ENCODE data around the gene SESN1.

Gene SESN1

DNA sequence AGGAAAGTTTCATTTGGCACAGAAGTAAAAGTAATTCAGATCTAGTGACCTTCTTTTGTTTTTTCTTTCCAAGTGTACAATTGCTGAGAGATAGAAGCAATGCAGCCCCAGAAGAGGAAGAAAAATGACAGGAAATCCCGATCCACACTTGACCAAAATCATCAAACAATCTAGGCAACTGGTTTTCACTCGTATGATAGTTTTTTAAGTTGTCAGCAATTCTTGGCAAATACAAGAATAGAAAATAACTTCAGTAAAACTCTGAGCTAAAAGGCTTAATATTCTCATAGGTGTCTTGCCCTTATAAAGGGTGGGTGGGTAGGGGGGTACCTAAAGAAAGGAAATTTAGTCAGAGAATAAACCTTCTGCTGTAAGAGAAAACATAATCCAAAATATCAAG is 36.0 kb downstream of the SESN1 start:
- DNase-seq, result no peak

DNA sequence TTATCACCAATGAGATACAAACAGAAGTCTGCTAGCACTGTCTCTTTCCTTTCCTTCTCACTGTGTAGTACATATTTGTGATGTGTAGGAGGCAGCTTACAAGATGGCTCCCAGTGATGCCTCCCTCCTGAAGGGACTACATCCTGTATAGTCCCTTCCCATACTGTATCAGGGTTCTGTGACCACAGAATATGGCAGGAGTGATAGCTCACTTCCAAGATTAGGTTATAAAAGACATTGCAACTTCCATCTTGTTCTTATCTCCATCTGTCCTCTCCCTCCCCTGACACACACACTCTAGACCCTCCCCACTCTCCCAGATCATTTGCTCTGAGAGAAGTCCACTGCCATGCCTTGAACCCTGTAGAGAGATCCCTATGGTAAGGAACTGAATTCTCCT is 38.0 kb downstream of the SESN1 start:
- no peak for DNase-seq

DNA sequence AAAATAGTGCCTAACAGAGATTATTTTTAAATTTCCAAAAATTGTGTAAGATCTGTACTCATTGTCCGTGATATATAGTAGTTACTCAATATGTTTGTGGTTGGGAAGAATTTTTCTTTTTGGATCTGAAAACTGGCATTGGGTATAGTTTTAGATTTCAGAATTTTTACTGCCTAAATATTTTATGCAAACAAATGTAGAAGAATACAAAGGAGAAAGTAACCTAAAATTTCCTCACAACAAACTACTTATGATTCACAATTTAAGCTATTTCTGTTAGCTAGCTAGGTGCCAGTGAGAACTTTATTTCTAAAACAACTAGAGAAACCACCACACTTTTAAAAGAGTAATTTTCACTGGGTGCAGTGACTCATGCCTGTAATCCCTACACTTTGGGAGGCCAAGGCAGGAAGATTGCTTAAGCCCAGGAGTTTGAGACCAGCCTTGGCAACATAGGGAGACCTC is 38.8 kb downstream of the SESN1 start:
- no peak for DNase-seq

DNA sequence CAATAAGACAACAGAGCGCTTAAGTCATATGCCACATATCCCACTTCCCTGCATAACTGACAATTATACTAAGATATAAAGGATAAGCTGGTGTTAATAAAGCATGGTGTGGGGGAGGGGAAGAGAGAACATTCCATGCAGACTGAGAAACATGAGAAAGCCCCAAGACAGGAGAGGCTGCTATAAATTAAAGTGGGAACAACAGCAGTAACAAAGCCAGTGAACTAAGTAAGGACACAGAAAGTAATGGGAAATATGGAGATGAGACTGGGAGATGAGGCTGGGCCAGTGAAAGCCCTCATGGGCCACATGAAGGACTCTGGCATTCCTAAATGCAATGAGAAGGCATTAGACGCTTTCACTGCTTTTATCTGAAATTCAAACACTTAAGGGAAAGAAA is 41.3 kb downstream of the SESN1 start:
- no peak for DNase-seq

DNA sequence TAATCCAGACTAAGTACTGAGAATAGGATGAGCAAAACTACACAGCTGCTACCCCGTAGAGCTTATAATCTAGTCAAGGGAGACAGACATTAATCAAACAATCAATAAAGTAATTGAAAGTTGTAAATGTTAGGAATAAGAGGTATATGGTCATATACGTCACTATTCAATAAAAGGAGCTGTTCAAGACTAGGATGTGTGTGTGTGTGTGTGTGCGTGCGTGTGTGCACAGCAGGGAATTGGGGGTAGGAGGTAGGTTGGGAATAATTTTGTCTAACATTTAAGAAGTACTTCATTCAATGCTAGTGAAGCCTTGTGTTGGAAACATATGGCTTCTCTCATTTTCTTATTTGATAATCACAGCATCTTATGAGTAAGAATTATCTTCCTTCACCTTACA is 41.8 kb downstream of the SESN1 start:
- no peak for DNase-seq

DNA sequence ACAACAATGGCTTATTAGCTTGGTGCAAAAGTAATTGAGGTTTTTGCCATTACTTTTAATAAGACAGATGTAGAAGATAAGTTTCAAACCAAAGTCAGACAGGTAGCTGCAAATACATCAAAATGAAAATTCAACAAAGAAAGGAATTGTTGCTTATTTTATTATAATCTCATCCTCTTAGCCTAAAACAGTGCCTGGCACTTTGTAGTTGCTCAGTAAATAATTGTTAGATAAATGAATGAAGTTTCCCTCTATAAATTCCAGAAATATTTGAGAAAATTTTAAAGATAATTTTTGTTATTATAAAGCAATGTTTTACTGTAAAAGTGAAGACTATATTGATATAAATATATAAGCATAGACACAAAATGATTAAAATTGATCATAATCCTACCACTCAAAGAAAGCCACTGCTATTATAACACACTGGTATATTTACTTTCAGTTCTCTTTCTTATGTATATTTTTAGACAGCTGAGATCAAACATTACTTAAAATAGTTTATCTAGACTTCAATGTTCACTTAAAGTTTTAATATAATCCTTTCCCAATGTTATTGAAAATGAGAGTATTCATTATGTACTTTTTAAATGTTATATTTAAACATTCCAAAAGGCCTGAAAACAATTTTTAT is 42.5 kb downstream of the SESN1 start:
- no peak for DNase-seq

DNA sequence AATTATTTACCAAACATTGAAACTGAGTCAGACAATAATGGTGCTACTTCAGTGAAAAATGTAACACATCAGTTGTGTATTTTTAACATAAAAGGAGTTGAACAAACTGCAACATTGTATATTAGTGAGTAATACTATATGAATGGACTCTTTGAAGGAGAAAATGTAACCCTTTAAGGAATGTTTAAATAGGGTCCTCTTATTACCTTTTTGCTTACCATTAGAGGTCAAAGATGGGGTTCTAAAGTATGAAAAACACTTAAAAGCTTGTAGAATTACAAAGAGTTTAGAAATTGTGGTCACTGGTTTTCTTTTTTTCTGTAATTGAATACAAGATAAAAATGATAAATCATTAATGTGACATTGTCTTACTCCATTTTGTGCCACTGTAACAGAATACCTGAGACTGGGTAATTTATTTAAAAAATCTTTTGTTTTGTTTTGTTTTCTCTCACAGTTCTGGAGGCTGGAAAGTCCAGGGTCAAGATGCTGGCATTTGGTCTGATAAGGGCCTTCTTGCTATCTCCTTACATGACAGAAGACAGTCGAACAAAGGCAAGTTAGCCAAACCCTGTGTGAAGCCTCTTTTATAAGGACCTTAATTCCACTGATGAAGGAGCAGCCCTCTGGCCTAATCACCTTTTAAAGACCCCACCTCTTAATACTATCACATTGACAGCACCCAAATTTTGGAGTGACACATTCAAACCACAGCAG is 43.2 kb downstream of the SESN1 start:
- DNase-seq, result no peak

DNA sequence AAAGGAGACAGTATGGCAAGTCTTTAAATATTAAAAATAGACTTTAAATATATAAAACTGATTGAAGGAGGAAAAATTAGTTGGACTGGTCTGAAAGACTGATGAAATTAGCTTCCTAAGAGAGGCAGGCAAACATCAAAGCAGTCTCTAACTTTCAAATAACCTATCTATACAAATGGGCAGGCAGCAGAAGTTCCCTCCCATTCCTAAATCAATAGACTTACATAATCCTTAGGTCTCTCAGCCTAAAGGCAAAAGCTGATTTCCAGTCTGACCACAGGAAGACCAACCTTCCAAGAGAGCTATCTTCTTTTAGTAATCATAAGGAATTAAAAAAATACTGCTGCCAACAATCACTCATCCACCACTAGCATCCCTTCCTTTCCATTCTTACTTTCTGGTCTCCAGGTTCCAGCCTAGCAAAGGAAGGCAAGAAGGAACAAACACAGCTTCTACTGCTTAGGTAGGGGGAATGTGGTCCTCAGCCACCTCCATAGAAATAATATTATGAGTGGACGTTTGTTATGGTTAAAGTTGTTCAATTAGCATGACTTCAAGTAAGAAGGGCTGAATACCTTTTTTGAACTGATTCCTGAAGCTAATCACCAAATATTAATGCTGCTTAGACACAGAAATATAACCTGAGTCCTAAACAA is 44.1 kb downstream of the SESN1 start:
- no peak for DNase-seq

DNA sequence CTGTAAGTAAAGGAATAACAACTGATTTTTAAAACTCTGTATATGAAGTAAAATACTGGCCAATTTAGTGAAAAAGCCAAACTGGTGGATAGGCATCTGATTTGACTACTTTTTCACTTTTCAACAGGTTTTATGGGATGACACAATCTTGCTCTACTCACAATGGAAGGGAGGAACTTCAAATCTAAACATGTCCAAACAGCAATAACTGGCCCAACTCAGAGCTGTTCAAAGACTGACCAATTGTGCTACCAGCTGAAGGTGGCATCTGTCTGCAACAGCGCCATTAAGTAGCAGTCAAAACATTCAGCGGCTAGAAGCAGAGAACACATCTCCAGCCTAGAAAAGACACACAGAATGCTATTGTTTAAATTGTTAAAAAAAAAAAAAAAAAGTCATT is 44.6 kb downstream of the SESN1 start:
- no peak for DNase-seq

DNA sequence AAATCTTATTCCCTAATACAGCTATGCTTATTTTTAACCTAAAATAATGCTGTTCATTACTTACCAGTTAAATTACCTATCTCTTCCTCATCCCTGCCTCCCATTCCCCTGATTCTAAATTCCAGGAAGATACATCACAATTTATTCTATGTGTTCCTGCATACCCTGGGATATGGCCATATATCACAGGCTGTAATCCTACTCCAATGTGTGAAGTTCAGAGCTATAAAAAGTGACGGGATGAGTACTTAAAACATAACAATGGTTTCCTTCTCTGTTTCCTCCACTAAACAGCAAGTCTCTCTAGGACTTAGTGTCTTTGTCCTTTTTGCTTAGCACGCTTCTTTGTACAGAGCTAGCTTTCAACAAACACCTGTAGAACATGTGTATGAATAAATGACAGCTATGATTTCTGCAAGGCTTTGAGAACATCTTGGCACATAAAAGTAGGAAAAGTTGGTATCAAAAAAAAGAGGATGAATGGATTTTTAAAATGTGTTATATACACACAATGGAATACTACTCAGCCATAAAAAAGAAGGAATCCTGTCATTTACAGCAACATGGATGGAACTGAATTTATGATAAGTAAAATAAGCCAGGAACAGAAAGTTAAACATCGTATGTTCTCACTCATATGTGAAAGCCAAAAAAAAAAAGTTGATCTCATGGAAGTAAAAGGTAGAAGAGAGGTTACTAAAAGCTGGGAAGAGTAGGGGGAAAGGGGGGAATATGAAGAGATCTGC is 45.8 kb downstream of the SESN1 start:
- no peak for DNase-seq

DNA sequence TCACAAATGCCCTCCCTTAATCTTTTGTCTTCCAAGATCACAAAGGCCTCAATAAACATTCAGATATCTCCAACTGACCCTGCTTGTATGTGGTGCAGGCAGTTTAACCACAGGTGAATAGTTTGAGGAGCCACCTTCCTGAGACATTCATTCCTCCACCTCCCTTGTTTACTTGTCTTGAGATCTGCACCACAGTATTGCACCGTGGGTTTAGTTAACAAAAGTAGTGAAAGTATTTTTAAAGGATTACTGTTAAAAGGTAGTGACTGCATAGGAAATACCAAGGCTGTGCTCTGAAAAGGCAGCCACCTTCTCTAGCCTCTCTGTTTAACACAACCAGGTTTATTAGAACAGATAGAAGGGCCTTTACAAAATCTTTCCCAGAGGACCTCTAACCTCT is 46.5 kb downstream of the SESN1 start:
- no peak for DNase-seq

DNA sequence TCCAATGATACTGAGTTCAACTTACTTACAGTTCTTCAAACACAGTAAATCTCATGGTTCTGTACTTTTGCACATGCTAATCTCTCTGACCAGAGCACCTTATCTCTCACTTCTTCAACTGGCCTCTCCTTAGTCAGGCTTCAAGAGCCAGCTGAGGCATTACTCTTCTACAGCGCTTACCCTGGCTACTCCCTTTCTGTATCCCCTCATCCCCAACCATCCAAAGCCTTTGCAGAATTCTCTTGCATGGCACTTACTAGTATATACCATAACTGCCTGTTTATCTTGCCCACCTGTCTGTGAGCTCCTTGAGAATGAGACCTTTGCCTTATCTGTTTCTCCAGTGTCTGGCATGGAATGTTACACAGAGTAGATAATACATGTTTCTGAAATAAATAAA is 49.2 kb downstream of the SESN1 start:
- no peak for DNase-seq

DNA sequence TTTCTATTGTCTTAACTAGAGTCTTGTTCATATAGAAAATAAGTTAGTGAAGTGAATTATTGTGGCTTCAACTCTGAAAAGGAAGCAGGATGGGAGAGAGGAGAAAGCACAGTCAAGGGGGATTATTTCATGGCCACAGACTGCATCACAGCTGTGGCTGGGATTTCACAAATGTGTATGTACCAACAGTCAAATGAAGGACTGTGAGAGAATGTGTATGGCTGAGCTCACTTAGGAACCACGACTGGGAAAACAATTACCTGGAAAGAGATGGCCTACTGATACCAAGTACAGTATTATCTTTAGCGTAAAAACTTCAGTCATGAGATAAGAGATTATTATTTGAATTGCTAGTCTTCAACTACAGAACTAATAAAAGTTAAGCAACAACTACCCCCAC is 54.9 kb downstream of the SESN1 start:
- no peak for DNase-seq

DNA sequence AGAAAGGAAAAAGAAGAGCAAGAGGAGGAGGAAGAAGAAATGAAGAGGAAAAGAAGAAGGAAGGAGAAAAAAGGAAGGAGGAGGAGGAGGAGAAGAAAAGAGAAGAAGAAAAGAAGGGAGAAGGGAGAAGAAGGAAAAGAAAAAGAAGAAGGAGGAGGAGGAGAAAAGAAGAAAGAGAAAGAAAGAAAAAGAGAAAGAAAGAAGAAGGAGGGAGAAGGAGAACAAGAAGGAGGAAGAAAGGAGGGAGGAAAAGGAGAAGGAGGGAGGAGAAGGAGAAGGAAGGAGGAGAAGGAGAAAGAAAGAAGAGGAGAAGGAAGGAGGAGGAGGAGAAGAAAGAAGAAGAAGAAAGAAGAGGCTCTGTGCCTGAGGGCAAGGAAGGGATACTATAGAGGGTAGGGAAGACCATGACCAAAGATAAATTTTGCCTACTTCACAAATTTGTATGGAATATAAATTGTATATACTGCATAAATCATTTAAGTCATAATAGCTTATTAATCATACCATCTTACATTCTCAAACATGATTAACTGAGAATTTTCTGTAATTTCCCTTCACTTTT is 55.7 kb downstream of the SESN1 start:
- DNase-seq, result no peak

DNA sequence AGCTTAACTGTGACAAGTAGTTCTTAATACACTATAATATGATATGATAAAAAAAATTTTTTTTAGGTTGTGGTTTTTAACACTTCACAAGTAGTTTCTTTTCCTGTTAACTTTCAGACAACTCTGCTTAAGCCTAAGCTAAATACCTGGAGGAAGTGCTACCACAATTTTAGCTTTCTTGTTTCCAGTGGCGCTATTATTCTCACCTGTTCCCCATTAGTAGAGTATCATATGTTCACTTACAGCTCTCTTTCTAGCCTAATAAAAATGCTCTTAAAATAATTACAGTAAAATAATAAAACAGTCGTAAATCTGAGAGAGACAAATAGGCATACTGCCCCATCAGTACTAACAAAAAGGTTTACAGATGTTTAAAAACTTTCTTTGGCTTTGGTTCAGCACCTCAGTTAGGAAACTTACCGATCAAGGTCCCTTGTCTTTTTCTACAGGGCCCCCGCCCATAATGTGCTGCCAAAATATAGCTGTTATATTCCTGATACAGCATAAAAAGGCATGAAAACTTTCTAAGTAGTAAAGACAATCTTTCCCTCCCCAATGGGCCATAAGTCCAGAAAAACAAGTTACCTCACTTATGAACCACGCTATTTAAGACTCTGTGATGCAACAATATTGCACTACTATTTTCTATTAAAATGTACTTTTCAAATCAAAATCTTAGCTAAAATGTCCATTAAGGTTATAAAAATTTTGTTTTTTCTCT is 57.9 kb downstream of the SESN1 start:
- DNase-seq, result no peak

DNA sequence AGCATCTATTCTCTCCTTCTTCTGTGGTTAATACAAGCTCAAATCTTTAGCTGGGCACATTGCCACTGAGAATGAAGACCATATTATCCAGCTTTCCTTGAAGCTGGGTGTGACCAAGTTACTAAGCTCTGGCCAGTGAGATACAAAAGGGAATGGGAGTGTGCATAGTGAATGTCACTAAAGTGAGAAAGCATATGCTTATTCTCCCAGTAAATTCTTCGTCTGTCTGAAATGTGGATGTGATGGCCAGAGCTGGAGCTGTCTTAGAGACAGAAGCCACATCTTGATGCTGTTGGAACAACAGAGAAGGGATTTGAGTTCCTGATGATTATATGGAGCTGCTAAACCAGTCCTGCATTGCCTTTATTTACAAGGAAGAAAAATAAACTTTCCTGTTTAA is 60.1 kb downstream of the SESN1 start:
- no peak for DNase-seq

DNA sequence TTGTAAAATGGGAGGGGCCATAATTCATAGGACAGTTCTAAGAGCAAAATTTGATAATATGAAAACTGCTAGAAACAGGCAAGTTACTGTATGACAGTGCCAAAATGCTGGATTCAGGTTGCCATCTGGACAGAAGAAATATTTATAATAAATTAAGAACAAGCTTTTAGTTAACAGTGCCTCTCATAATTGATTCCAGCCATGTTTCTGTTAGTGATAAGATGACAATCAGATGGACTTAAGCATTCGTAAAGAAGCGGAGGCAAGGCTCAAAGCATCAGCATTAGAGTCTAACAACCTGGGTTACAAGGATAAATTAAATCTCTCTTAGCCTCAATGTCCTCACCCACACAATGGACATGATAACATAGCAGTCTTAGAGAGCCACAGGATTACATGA is 61.0 kb downstream of the SESN1 start:
- no peak for DNase-seq

DNA sequence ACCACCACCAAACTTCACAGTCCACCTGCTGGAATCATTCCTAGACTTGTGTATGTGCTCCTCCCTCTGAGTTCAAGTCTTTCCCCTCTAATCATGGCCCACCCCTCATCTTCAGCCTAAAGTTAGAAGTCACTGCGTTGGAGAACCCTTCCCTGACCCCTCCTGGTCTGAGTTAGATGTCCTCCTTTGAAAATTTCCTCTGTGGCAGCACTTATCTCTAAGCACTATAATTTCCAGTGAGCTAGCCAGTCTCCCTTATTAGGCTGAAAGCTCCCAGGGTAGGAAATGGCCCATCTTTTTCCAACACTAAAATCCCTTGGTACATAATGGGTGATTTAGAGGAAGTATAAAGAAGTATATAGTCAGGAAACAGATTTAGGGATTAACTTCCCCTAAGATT is 63.2 kb downstream of the SESN1 start:
- DNase-seq, result no peak

DNA sequence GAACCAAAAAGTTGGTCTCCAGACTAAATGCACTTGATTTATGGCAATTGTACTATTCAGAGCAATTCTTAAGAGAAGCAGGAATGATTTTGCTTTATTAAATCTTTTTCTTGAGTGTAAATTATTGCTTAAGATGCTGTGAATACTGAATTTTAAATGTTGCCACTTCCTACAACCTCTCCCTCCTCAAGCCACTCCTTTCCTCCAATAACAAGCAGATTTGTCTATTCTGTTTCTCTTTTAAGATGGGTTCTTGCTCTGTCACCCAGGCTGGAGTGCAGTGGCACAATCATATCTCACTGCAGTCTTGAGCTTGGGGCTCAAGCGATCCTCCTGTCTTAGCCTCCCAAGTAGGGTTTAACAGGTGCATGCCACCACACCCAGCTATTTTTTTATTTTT is 65.3 kb downstream of the SESN1 start:
- DNase-seq, result no peak

DNA sequence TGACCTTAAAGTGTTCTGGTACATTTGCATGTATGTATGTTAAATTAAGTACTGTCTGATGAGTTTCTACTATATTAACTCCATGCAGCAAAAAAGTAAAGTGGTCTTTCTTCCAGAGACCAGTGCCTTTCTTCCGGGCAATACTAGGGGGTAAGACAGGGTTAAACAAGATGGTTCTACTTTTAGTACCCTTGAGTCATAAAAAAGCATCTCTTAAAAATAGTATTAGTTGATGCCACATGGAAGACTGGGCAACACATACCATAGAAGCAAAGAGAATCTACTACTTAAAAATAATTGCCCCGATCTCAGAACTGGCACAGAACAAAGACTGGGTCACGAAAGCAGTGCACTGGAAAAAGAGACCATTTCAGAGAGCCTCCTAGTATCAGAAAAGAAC is 66.2 kb downstream of the SESN1 start:
- no peak for DNase-seq

DNA sequence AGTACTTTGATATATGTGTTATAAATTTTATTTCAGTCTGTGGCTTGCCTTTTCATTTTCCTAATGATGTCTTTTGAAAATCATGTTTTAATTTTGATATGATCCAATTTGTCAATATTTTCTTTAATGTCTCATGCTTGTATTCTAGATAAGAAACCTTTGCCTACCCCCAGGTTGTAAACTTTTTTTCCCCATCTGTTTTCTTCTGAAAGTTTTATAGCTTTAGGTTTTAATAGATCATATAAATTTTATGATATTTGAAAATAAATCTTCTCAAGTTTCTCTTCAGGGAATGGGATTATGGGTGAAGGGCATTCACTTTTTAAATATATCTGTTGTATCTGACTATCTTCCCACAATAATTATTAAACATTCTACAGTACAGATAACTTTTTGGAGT is 66.7 kb downstream of the SESN1 start:
- DNase-seq, result no peak

DNA sequence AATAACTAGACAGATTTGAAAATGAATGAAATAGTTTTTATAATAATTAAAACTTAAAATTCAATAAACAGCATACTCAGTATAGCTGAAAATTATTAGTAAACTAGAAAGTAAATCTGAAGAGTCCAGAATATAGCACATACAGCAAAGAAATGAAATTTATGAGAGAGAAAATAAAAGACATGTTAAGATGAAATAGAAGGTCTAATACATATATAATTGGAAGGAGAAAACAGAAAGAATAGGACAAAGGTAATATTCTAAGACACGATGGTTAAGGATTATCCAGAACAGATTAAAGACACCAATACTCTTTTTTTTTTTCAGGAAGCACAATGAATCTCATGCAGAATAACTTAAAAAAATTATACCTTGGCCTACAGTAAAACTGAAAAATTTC is 69.0 kb downstream of the SESN1 start:
- no peak for DNase-seq

DNA sequence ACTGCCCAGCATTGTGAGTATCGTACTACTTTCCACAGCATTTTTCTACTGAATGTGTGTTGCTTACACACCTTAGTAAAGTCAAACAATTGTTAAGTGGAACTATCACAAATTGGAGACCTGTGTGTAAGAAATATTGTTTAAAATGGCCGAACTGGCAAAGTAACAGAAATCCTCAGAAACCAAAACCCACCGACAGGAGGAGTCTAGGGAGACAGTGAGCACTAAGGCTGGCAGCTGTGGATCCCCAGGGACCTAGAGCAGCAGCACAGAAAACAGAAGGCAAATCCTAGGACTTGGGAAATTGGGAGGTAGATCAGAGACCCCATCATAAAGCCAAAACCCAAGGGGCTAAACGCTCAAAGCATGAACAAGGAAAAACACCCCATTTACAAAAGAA is 69.9 kb downstream of the SESN1 start:
- no peak for DNase-seq
